GM12878 (cell line): Measurements from ENCODE around the gene FAM47A. TPM values are rescaled to one million over a fixed set of nuclear protein-coding genes. Genes with fewer than 3 reads are reported as not detected.

ENCODE experiments used
- ATAC-seq: fragments of 200-7000 bp; cut with Tn5 transposase; 3 replicates; pipeline ENCODE4 v1.9.1; 2020; ENCODE audit warnings: mild to moderate bottlenecking, moderate library complexity
- BruUV-seq: library from RNA; stranded (reverse); fragments of 400-500 nt; replicated peaks from 2 replicates; lab custom pipeline; 2021; lab: Mats Ljungman, UMichigan
- CTCF ChIA-PET: fragments of 300-600 bp; sonication (Branson Sonifier 250); formaldehyde crosslinking; extraction: SDS; loops from one replicate; lab custom pipeline; 2021; ENCODE audit warnings: inconsistent platforms; lab: Yijun Ruan, JAX
- POLR2A ChIA-PET: fragments of 350-600 bp; formaldehyde crosslinking; extraction: SDS; loops from one replicate; lab custom pipeline; 2021; ENCODE audit warnings: inconsistent platforms; lab: Charles Lee
- RAD21 ChIA-PET: fragments of 300-600 bp; sonication (Branson Sonifier 250); formaldehyde crosslinking; loops from one replicate; lab custom pipeline; 2023; ENCODE audit warnings: antibody characterized with exemption; ENCODE audit not compliant: unreplicated experiment; lab: Charles Lee
- SMC1A ChIA-PET: fragments of 300-600 bp; sonication (Branson Sonifier 250); formaldehyde crosslinking; loops from one replicate; lab custom pipeline; 2023; ENCODE audit not compliant: unreplicated experiment, uncharacterized antibody; lab: Charles Lee
- DNase-seq: peaks from one replicate; pipeline ENCODE4 v3.0.0-alpha.2; 2011; ENCODE audit warnings: low read depth, low spot score
- FAIRE-seq: peaks from 3 replicates; lab custom pipeline; 2011; peaks lifted over from hg19 to GRCh38; lab: Jason Lieb, UNC
- H2AFZ ChIP-seq: 2 replicates; pipeline ENCODE4 v1.6.0; 2011; ENCODE audit warnings: low read depth, low read length, control low read depth; ENCODE audit not compliant: control insufficient read depth
- H3K27ac ChIP-seq: 2 replicates; pipeline ENCODE4 v1.5.1; 2011; ENCODE audit warnings: control low read depth; ENCODE audit not compliant: control insufficient read depth, insufficient read depth
- H3K27me3 ChIP-seq, 2 experiments: replicated peaks in 1 of 2; 2 replicates each; pipeline versions ENCODE4 v1.6.0 to v1.6.1; 2011; ENCODE audit warnings: low read length in 1 of 2; ENCODE audit not compliant: control insufficient read depth in 2 of 2, insufficient read depth in 2 of 2
- H3K36me3 ChIP-seq, 2 experiments: 2 replicates each; pipeline ENCODE4 v1.5.1; 2011; ENCODE audit warnings: low read length in 1 of 2; ENCODE audit not compliant: control insufficient read depth in 2 of 2, insufficient read depth in 2 of 2
- H3K4me1 ChIP-seq: 2 replicates; pipeline ENCODE4 v1.6.1; 2011; ENCODE audit warnings: mild to moderate bottlenecking, low read length, moderate library complexity, mixed read lengths; ENCODE audit not compliant: control insufficient read depth, insufficient read depth
- H3K4me2 ChIP-seq: 2 replicates; pipeline ENCODE4 v1.6.0; 2011; ENCODE audit warnings: control low read depth; ENCODE audit not compliant: control insufficient read depth, insufficient read depth
- H3K4me3 ChIP-seq: fragments of 200-600 bp; sonication (generic); 2 replicates; pipeline ENCODE4 v1.5.1; 2016
- H3K79me2 ChIP-seq: 2 replicates; pipeline ENCODE4 v1.6.0; 2011; ENCODE audit warnings: low read length; ENCODE audit not compliant: control insufficient read depth, insufficient read depth
- H3K9ac ChIP-seq: 2 replicates; pipeline ENCODE4 v1.8.0; 2011; ENCODE audit warnings: low read length, control low read depth, mixed read lengths; ENCODE audit not compliant: control insufficient read depth, insufficient read depth
- H3K9me3 ChIP-seq: replicated peaks from 3 replicates; pipeline ENCODE4 v1.5.1; 2011; ENCODE audit warnings: mild to moderate bottlenecking, low read length; ENCODE audit not compliant: control insufficient read depth, insufficient read depth
- H4K20me1 ChIP-seq: 2 replicates; pipeline ENCODE4 v1.6.0; 2011; ENCODE audit not compliant: control insufficient read depth, insufficient read depth
- E2F8 ChIP-seq: fragments of 450-650 bp; IDR thresholded peaks from 2 replicates; pipeline ENCODE4 v1.6.1; 2018; ENCODE audit warnings: mild to moderate bottlenecking, low read depth, moderate library complexity; ENCODE audit not compliant: partially characterized antibody
- ELK1 ChIP-seq: IDR thresholded peaks from 2 replicates; pipeline ENCODE4 v1.6.1; 2012; ENCODE audit warnings: low read depth, low read length, improper control_type of control experiment
- FOXK2 ChIP-seq: fragments of 450-650 bp; IDR thresholded peaks from 2 replicates; pipeline ENCODE4 v1.6.1; 2017; ENCODE audit warnings: mild to moderate bottlenecking, moderate library complexity
- KAT2A ChIP-seq: conservative IDR thresholded peaks from 2 replicates; pipeline ENCODE4 v1.6.1; 2011; ENCODE audit warnings: low read depth, low read length; ENCODE audit not compliant: control insufficient read depth
- NBN ChIP-seq: fragments of 450-650 bp; IDR thresholded peaks from 2 replicates; pipeline ENCODE4 v1.6.1; 2016
- PML ChIP-seq: IDR thresholded peaks from 2 replicates; pipeline ENCODE4 v1.6.1; 2012; ENCODE audit warnings: low read length, inconsistent platforms
- SMC3 ChIP-seq: IDR thresholded peaks from 2 replicates; pipeline ENCODE4 v1.6.1; 2011; ENCODE audit warnings: low read length, improper control_type of control experiment, borderline replicate concordance
- STAT3 ChIP-seq: IDR thresholded peaks from 2 replicates; pipeline ENCODE4 v1.6.1; 2011; ENCODE audit warnings: low read depth, low read length, improper control_type of control experiment
- ZBED1 ChIP-seq: IDR thresholded peaks from 2 replicates; pipeline ENCODE4 v1.6.1; 2016; ENCODE audit warnings: borderline replicate concordance
- ZNF592 ChIP-seq: fragments of 450-650 bp; IDR thresholded peaks from 2 replicates; pipeline ENCODE4 v1.6.1; 2017; ENCODE audit warnings: mild to moderate bottlenecking, moderate library complexity
- ZZZ3 ChIP-seq: IDR thresholded peaks from 2 replicates; pipeline ENCODE4 v1.6.1; 2011; ENCODE audit warnings: low read depth; ENCODE audit not compliant: control insufficient read depth, insufficient read length
- WGBS: methylation state at CpG from one replicate; pipeline ENCODE4 v1.1.6; 2016; ENCODE audit warnings: low lambda C conversion rate; ENCODE audit not compliant: insufficient replicate concordance, insufficient coverage; ENCODE audit errors: missing lambda C conversion rate; 5-methylcytosine and 5-hydroxymethylcytosine counted together
- in situ Hi-C: fragments of 300-500 bp; cut with MboI; formaldehyde crosslinking; loops from 9 replicates; pipeline ENCODE4 v1.14.3; 2018; ENCODE audit warnings: mixed read lengths
- intact Hi-C: fragments of 100-400 bp; cut with micrococcal nuclease; formaldehyde crosslinking; loops from one replicate; pipeline ENCODE4 v1.14.2; 2022; ENCODE audit not compliant: unreplicated experiment
- polyA plus RNA-seq, 11 experiments: library from polyadenylated mRNA; depleted of rRNA in 4 of 11; unstranded in 6 of 11; stranded (reverse) in 5 of 11; fragments of >200 nt; fragmentation: Nextera tagmentation in 4 of 11; fragmentation: Illumina TruSeq in 1 of 11; extraction: Ambion mirVana in 4 of 11; extraction: Trizol in 1 of 11; gene quantifications; 1 replicate in 1 of 11; 2 replicates in 10 of 11; pipeline versions ENCODE4 v1.2.1 to v1.2.3, GENCODE V29; 2011 to 2016; ENCODE audit warnings: inconsistent platforms in 2 of 11, missing spikeins in 2 of 11, low read depth in 1 of 11
- total RNA-seq, 4 experiments: library from RNA; depleted of rRNA in 3 of 4; stranded (reverse); fragments of >200 nt in 3 of 4; fragmentation: Illumina TruSeq in 1 of 4; extraction: Trizol in 1 of 4; gene quantifications; 2 replicates each; pipeline versions ENCODE4 v1.2.1 to v1.2.3, GENCODE V29; 2013 to 2021
- TF ChIP-seq, protein P1 (sequence below), 3 experiments: IDR thresholded peaks in 2 of 3; conservative IDR thresholded peaks in 1 of 3; 2 replicates each; pipeline ENCODE4 v1.5.1; 2011; ENCODE audit warnings: low read depth in 3 of 3, low read length in 3 of 3, mild to moderate bottlenecking in 3 of 3, control low read depth in 2 of 3, moderate library complexity in 2 of 3, inconsistent platforms in 1 of 3, mixed read lengths in 1 of 3; ENCODE audit not compliant: control insufficient read depth in 2 of 3, insufficient read depth in 1 of 3; ENCODE audit errors: extremely low read depth in 1 of 3

The FAM47A gene
- total and polyA plus RNA-seq, 10 of the 15 experiments (the other 5 are each of a cell fraction or from before 2014, with no cell fraction given) = not detected

DNA sequence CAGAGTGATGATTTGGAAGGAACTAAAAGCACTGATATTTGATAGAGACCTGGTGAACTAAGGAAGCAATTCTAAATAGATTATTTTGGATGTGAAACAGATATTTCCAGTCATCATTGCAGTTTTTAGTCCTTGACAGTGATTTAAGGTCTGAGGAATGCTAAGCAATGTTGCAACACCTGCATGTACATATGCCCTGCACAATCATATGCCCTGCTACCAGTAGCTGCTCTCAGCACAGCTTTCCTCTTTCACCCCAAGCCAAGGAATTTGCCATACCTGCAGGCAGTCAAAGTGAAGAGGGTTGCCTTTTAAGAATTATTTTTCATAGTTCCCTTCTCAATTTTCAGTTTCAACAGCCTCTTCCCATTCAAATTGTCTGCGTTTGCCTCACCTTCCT, 8.7 kb upstream of the FAM47A start:
- in situ Hi-C loops (no loop called here), intact Hi-C loops (no loop called here)
- ChIA-PET SMC1A (interaction anchor here (1.2 kb wide), 1 partner anchor 35 kb away, joined by 3 read pairs; no protein-coding TSS in a partner anchor), RAD21 (no interaction called here), POLR2A (no interaction called here), CTCF (no interaction called here)
- no peak for DNase-seq
- Histone ChIP-seq H2AFZ (no peak overlapping the region), H4K20me1 (no peaks in the 10 kb centered on the region), H3K4me3 (no peak overlapping the region), H3K27me3 (no peaks in the 10 kb centered on the region), H3K4me1 (no peaks in the 10 kb centered on the region), H3K9ac (no peak overlapping the region), H3K79me2 (no peaks in the 10 kb centered on the region), H3K4me2 (no peak overlapping the region), H3K9me3 (no peaks in the 10 kb centered on the region), H3K36me3 (no peaks in the 10 kb centered on the region), H3K27ac (no peak overlapping the region)
- no peak for FAIRE-seq
- TF ChIP-seq FOXK2 (no peak), ZZZ3 (no peak), SMC3 (no peak), ZBED1 (no peak), PML (no peak), STAT3 (no peak), ELK1 (no peak), ZNF592 (no peak), NBN (no peak), E2F8 (no peak), KAT2A (no peak)
- TF ChIP-seq, protein P1, sequence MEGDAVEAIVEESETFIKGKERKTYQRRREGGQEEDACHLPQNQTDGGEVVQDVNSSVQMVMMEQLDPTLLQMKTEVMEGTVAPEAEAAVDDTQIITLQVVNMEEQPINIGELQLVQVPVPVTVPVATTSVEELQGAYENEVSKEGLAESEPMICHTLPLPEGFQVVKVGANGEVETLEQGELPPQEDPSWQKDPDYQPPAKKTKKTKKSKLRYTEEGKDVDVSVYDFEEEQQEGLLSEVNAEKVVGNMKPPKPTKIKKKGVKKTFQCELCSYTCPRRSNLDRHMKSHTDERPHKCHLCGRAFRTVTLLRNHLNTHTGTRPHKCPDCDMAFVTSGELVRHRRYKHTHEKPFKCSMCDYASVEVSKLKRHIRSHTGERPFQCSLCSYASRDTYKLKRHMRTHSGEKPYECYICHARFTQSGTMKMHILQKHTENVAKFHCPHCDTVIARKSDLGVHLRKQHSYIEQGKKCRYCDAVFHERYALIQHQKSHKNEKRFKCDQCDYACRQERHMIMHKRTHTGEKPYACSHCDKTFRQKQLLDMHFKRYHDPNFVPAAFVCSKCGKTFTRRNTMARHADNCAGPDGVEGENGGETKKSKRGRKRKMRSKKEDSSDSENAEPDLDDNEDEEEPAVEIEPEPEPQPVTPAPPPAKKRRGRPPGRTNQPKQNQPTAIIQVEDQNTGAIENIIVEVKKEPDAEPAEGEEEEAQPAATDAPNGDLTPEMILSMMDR (IDR thresholded peaks at IDR 0.05 in 2 of 3, conservative IDR thresholded peaks at IDR 0.05 in 1 of 3; ENCODE audit: control insufficient read depth in 2 of 3, extremely low read depth in 1 of 3, insufficient read depth in 1 of 3, low read depth in 3 of 3, low read length in 3 of 3) = no peak
- 0% methylated on average over 1 of the region's 1 CpG for WGBS
- ATAC-seq = no peak
- no TSS peak for BruUV-seq
